Natural killer cell (primary cell): ENCODE data around the gene ZXDC. TPM values are rescaled to one million over a fixed set of nuclear protein-coding genes. Genes with fewer than 3 reads are reported as not detected.

Source experiments
- ATAC-seq, 3 donors: fragments of 150-1000 bp in 2 of 3; fragments of 200-7000 bp in 1 of 3; cut with Tn5 transposase; 1 replicate in 1 of 3; 2 replicates in 2 of 3; pipeline ENCODE4 v1.10.0; 2021; ENCODE audit warnings: mild to moderate bottlenecking in 2 of 3, moderate library complexity in 2 of 3
- DNase-seq, 2 donors: peaks; one replicate each; pipeline versions ENCODE4 v3.0.0 to v3.0.0-alpha.2; 2013 to 2021; ENCODE audit warnings: mixed read lengths in 1 of 2
- H3K27ac ChIP-seq: one replicate; pipeline ENCODE4 v1.5.1; 2013; ENCODE audit warnings: mild to moderate bottlenecking, low read length
- H3K27me3 ChIP-seq: one replicate; pipeline ENCODE4 v1.6.1; 2013; ENCODE audit warnings: low read length; ENCODE audit not compliant: control insufficient read depth, insufficient read depth
- H3K36me3 ChIP-seq: one replicate; pipeline ENCODE4 v1.6.1; 2013; ENCODE audit warnings: low read length; ENCODE audit not compliant: control insufficient read depth, insufficient read depth
- H3K4me1 ChIP-seq: one replicate; pipeline ENCODE4 v1.6.1; 2013; ENCODE audit warnings: low read length; ENCODE audit not compliant: control insufficient read depth, insufficient read depth
- H3K4me3 ChIP-seq: one replicate; pipeline ENCODE4 v1.5.1; 2013; ENCODE audit warnings: low read length
- H3K9me3 ChIP-seq: one replicate; pipeline ENCODE4 v1.6.1; 2013; ENCODE audit warnings: low read length; ENCODE audit not compliant: control insufficient read depth, insufficient read depth
- H3K27ac Mint-ChIP-seq, 2 donors: one replicate each; pipeline ENCODE4 v1.8.0; 2022; ENCODE audit warnings: mild to moderate bottlenecking in 2 of 2, mixed read lengths in 2 of 2, moderate library complexity in 1 of 2
- H3K27me3 Mint-ChIP-seq, 2 donors: one replicate each; pipeline ENCODE4 v1.8.0; 2022; ENCODE audit warnings: low read depth in 2 of 2, mixed read lengths in 2 of 2
- H3K36me3 Mint-ChIP-seq: one replicate; pipeline ENCODE4 v1.8.0; 2022; ENCODE audit warnings: mixed read lengths
- H3K4me1 Mint-ChIP-seq, 2 donors: one replicate each; pipeline ENCODE4 v1.8.0; 2022; ENCODE audit warnings: mixed read lengths in 2 of 2
- H3K4me3 Mint-ChIP-seq: one replicate; pipeline ENCODE4 v1.8.0; 2022; ENCODE audit warnings: mild to moderate bottlenecking, moderate library complexity, mixed read lengths
- H3K9me3 Mint-ChIP-seq, 2 donors: one replicate each; pipeline ENCODE4 v1.8.0; 2022; ENCODE audit warnings: mixed read lengths in 2 of 2
- WGBS: methylation state at CpG from one replicate; pipeline ENCODE4 v1.1.7; 2013; ENCODE audit warnings: missing lambda C conversion rate; ENCODE audit not compliant: insufficient coverage; 5-methylcytosine and 5-hydroxymethylcytosine counted together
- intact Hi-C: fragments of 100-400 bp; cut with micrococcal nuclease; formaldehyde crosslinking; loops from one replicate; pipeline ENCODE4 v1.14.2; 2022
- total RNA-seq, 4 donors: library from RNA; stranded (reverse); fragments of 120-200 nt in 1 of 4; gene quantifications; one replicate each; pipeline versions ENCODE4 v1.2.3 to v1.2.4, GENCODE V29; 2013 to 2022
- TF ChIP-seq, protein P1 (sequence below): fragments of 200-600 bp; IDR thresholded peaks from one replicate; pipeline ENCODE4 v1.8.0; 2022; ENCODE audit warnings: antibody characterized with exemption

The ZXDC gene
- total RNA-seq, 3 donors from 2014 or later (not counting 1 experiment from before 2014, with no cell fraction given), result 56.1 to 70.2 (median 68.4) TPM

GRCh38 chr3:126494970-126495230, 19.2 kb upstream of the ZXDC start:
- WGBS, result 98% methylated on average over 5 of the region's 6 CpGs
- Histone ChIP-seq H3K9me3 (no peaks in the 10 kb centered on the region), H3K36me3 (no peaks in the 10 kb centered on the region), H3K27ac (no peak overlapping the region), H3K4me1 (no peaks in the 10 kb centered on the region), H3K4me3 (no peak overlapping the region), H3K27me3 (no peaks in the 10 kb centered on the region)
- DNase-seq (no peak), ATAC-seq (no peak)
- no peaks in the 10 kb centered on the region for H3K27me3 Mint-ChIP-seq
- peaks cover 0 to 6% of the 10 kb centered on the region in 2 donors for H3K4me1 Mint-ChIP-seq
- TF ChIP-seq, protein P1, sequence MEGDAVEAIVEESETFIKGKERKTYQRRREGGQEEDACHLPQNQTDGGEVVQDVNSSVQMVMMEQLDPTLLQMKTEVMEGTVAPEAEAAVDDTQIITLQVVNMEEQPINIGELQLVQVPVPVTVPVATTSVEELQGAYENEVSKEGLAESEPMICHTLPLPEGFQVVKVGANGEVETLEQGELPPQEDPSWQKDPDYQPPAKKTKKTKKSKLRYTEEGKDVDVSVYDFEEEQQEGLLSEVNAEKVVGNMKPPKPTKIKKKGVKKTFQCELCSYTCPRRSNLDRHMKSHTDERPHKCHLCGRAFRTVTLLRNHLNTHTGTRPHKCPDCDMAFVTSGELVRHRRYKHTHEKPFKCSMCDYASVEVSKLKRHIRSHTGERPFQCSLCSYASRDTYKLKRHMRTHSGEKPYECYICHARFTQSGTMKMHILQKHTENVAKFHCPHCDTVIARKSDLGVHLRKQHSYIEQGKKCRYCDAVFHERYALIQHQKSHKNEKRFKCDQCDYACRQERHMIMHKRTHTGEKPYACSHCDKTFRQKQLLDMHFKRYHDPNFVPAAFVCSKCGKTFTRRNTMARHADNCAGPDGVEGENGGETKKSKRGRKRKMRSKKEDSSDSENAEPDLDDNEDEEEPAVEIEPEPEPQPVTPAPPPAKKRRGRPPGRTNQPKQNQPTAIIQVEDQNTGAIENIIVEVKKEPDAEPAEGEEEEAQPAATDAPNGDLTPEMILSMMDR, result no peak
- H3K4me3 Mint-ChIP-seq, result no peak overlapping the region
- H3K36me3 Mint-ChIP-seq, result no peaks in the 10 kb centered on the region
- intact Hi-C loops, result no loop called here
- no peak overlapping the region for H3K27ac Mint-ChIP-seq
- H3K9me3 Mint-ChIP-seq, result no peaks in the 10 kb centered on the region

- DNase-seq (no peak), ATAC-seq (no peak)
- Histone ChIP-seq H3K27ac (no peak overlapping the region), H3K9me3 (no peaks in the 10 kb centered on the region), H3K4me1 (no peaks in the 10 kb centered on the region), H3K36me3 (no peaks in the 10 kb centered on the region), H3K27me3 (no peaks in the 10 kb centered on the region), H3K4me3 (no peak overlapping the region)
- Mint-ChIP-seq H3K9me3 (no peaks in the 10 kb centered on the region), H3K4me1 (peaks cover 0 to 6% of the 10 kb centered on the region in 2 donors), H3K4me3 (no peak overlapping the region), H3K36me3 (no peaks in the 10 kb centered on the region), H3K27ac (no peak overlapping the region), H3K27me3 (no peaks in the 10 kb centered on the region)
- 81% methylated on average over 12 of the region's 12 CpGs for WGBS
- intact Hi-C loops, result no loop called here
- TF ChIP-seq, protein P1, result no peak
These were observed 18.7 kb upstream of the ZXDC start for GRCh38 chr3:126494204-126494969.

- Histone ChIP-seq H3K27ac (no peak overlapping the region), H3K9me3 (no peaks in the 10 kb centered on the region), H3K4me1 (no peaks in the 10 kb centered on the region), H3K27me3 (no peaks in the 10 kb centered on the region), H3K36me3 (no peaks in the 10 kb centered on the region), H3K4me3 (no peak overlapping the region)
- intact Hi-C loops, result no loop called here
- Mint-ChIP-seq H3K27ac (no peak overlapping the region), H3K36me3 (no peaks in the 10 kb centered on the region), H3K4me1 (peaks cover 0 to 6% of the 10 kb centered on the region in 2 donors), H3K4me3 (no peak overlapping the region), H3K9me3 (no peaks in the 10 kb centered on the region), H3K27me3 (no peaks in the 10 kb centered on the region)
- 69% methylated on average over 8 of the region's 9 CpGs for WGBS
- no peak for DNase-seq
- ATAC-seq, result no peak
- TF ChIP-seq, protein P1, result no peak
These were observed 18.0 kb upstream of the ZXDC start for GRCh38 chr3:126493739-126494138.

DNA sequence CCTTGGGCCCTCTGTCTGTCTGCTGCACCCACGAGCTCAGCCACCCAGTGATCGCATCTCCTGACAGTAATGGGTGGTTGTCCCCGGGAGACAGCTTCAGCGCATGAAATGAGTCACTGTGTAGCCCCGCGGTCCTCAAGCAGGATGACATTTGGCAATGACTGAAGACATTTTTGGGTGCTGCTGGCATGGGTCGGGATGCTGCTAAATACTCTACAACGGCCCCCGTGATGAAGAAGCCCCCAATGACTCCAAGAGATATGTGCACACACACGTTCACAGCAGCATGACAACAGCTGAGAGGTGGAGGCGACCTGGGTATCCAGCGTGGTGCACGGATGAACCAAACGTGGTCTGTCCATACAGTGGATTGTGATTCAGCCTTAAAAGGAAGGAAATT, 17.4 kb upstream of the ZXDC start:
- Mint-ChIP-seq H3K9me3 (no peaks in the 10 kb centered on the region), H3K27me3 (no peaks in the 10 kb centered on the region), H3K4me3 (no peak overlapping the region), H3K27ac (no peak overlapping the region), H3K4me1 (peaks cover 0 to 6% of the 10 kb centered on the region in 2 donors), H3K36me3 (no peaks in the 10 kb centered on the region)
- H3K4me3 ChIP-seq, result no peak overlapping the region
- no peaks in the 10 kb centered on the region for H3K9me3 ChIP-seq
- no peaks in the 10 kb centered on the region for H3K27me3 ChIP-seq
- 79% methylated on average over 14 of the region's 14 CpGs for WGBS
- no peak for DNase-seq
- ATAC-seq, result no peak
- H3K27ac ChIP-seq, result no peak overlapping the region
- no peaks in the 10 kb centered on the region for H3K36me3 ChIP-seq
- no peaks in the 10 kb centered on the region for H3K4me1 ChIP-seq
- TF ChIP-seq, protein P1, result no peak
- intact Hi-C loops, result no loop called here
